AG09309 (cell line): Measurements from ENCODE around the gene KANTR.

Experiments used
- DNase-seq: peaks from one replicate; pipeline ENCODE4 v3.0.0-alpha.2; 2010; ENCODE audit warnings: low read depth
- H3K4me3 ChIP-seq: 2 replicates; pipeline ENCODE4 v1.5.1; 2011; ENCODE audit warnings: mild to moderate bottlenecking, low read depth, low read length, moderate library complexity; ENCODE audit not compliant: control insufficient read depth
- TF ChIP-seq, protein P1 (sequence below): IDR thresholded peaks from 2 replicates; pipeline ENCODE4 v1.5.1; 2011; ENCODE audit warnings: mild to moderate bottlenecking, low read depth, low read length, inconsistent platforms; ENCODE audit not compliant: insufficient read depth, control insufficient read depth; ENCODE audit errors: missing control alignments

Gene KANTR

DNA sequence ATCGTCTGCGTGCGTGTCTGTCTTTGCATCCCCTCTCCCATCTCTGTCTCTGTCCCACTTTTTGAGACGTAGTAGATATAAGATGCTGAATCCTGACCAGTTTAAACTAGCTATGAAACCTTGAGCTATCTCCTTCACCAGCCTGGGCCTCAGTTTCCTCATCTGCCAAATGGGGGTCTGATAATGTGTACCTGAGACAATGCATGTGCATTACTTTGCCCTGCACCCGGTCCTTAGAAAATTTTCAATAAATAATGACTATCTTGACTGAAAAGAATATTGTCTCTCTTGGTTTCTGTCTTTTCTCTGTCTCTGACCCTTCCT lies 602 bp downstream of the KANTR start:
- TF ChIP-seq, protein P1, sequence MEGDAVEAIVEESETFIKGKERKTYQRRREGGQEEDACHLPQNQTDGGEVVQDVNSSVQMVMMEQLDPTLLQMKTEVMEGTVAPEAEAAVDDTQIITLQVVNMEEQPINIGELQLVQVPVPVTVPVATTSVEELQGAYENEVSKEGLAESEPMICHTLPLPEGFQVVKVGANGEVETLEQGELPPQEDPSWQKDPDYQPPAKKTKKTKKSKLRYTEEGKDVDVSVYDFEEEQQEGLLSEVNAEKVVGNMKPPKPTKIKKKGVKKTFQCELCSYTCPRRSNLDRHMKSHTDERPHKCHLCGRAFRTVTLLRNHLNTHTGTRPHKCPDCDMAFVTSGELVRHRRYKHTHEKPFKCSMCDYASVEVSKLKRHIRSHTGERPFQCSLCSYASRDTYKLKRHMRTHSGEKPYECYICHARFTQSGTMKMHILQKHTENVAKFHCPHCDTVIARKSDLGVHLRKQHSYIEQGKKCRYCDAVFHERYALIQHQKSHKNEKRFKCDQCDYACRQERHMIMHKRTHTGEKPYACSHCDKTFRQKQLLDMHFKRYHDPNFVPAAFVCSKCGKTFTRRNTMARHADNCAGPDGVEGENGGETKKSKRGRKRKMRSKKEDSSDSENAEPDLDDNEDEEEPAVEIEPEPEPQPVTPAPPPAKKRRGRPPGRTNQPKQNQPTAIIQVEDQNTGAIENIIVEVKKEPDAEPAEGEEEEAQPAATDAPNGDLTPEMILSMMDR, result no peak
- H3K4me3 ChIP-seq, result peak overlapping the region; percentile 71

DNA sequence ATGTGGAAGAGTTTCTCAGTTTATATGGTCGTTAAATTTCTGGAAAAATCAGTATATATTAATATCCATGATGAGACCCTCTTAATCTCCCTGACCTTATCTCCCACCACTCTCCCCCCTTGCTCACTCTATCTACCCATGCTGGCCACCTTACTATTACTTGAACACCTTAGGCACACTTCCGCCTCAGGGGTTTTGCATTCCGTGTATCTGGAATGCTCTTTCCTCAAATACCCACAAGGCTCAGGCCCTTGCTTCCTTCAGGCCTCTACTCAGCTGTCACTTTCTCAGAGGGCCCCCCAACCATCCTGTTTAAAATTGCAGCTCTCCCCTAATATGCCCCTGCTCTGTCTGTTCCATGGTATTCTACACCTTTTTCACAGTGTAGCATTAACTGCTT lies 1.9 kb downstream of the KANTR start:
- no peak overlapping the region for H3K4me3 ChIP-seq
- no peak for DNase-seq
- TF ChIP-seq, protein P1, result no peak

More for the DNA sequence above, 602 bp downstream of the KANTR start:
- DNase-seq, result no peak

DNA sequence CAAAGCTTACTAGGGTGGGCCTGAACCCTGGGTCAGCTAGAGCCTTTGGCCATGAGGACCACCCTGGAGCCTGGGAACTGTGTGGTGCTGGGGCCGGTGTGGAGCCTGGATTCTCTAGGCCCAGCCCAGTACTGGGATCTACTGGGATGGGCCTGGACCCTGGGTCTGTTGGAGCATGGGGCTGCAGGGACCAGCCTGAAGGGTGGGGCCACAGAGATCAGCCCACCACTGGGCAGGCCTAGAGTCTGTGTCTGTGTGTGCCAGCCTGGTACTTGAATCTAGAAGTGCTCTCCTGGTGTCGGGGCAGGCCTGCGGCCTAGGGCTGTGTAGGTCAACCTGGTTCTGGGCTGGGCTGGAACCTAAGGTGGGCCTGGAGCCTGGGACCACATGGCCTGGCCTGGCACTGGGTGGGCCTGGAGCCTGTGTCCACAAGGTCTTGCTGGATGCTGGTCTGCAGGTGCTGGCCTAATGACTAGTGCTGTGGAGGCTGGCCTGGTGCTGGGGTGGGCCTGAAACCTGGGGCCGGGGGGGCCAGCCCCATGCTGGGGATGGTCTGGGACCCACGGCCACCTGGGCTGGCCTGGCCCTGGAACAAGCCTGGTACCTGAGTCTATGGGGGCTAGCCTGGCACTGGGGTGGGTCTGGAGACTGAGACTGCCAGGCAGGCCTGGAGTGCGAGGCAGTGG lies 21.1 kb downstream of the KANTR start:
- no peak overlapping the region for H3K4me3 ChIP-seq
- TF ChIP-seq, protein P1, result no peak
- DNase-seq, result no peak

DNA sequence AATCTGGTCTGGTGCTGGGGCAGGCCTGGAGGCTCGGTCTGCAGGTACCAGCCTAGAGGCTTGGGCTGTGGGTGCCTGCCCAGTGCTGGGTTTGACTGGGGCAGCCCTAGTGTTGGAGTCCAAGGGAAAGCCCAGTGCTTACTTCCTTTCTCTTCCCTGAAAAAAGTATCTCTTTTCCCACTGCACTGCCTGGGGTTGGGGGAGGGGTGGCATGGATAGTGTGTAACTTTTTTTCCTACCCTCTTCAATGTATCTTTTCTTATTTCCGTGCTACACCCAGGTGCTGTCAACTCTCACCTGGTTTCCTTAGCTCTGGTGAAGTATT lies 21.6 kb downstream of the KANTR start:
- DNase-seq, result no peak
- no peak overlapping the region for H3K4me3 ChIP-seq
- TF ChIP-seq, protein P1, result no peak

DNA sequence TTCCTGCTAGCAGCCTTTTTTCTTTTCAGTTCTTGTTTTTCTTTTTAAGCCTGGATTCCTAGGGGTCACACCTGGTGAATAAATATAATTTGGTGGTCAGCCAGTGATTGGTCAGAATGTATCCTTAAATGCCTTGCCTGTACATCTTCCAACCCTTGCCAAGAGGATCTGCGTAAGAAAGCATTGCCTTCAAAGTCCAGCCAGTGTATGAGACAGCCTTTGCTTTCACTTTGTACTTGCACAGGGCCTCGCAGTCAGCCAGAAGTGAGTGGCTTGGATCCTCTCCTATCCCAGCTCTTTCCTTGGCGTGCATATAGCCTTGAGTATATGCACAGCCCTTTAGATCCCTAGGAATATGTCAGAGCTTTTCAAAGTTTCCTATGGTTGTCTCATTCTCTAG lies 22.2 kb downstream of the KANTR start:
- TF ChIP-seq, protein P1, result no peak
- no peak overlapping the region for H3K4me3 ChIP-seq
- no peak for DNase-seq

DNA sequence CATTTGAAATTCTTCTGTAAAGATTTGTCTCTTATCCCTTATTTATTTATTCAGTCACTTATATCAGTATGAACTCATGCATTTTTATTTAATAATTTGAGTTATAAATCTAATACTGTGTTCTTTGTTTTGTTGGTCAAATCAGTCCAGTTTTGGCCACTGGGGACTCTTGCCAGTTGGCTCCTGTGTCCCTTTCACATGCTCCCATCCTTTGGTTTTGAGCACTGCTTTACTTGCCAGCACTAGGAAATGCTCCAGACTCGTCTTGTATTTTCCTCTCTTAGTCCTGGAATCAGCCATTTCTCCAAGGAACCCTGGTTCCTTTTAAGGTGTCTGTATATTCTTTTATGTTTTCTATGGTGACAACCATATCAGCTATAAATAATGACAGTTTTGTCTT lies 28.1 kb downstream of the KANTR start:
- no peak for DNase-seq
- TF ChIP-seq, protein P1, result no peak
- no peak overlapping the region for H3K4me3 ChIP-seq

DNA sequence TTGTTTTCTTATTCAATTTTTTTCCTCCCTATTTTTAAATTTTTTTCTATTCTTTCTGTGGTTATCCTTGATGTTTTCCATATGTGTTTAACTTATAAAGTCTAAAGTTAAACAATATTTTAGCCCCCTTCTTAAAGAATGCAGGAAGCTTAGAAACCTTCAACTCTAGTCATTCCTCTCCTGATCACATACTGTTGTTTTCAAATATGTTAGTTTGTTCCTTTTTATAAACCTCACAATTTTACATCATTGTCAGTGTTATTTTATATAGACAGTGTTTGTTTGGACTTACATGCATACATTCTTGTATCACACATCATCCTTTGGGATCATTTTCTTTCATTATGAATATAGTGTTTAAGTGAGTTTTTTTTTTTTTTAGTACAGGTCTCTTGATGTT lies 31.6 kb downstream of the KANTR start:
- TF ChIP-seq, protein P1, result no peak
- no peak for DNase-seq
- no peak overlapping the region for H3K4me3 ChIP-seq
